ENCODE data around the gene C11orf58.

The C11orf58 gene

DNA sequence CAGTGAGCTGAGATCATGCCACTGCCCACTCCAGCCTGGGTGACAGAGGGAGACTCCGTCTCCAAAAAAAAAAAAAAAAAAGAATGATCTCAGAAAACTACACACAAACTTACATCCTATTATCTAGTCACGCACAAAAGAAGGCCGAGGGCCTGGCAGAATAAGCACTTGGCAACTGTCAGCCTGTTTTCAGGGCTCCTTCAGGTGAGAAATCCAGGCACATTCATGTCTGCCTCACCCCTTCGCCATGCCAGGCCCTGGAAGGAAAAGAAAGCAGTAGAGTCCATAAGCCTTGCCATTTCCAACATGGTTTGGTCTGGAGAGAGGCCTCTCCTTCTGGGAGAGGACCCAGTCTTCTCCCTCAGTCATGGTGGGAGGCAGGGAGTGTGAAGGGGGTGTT, 30.9 kb downstream of the C11orf58 start:
- no peak for DNase-seq

DNA sequence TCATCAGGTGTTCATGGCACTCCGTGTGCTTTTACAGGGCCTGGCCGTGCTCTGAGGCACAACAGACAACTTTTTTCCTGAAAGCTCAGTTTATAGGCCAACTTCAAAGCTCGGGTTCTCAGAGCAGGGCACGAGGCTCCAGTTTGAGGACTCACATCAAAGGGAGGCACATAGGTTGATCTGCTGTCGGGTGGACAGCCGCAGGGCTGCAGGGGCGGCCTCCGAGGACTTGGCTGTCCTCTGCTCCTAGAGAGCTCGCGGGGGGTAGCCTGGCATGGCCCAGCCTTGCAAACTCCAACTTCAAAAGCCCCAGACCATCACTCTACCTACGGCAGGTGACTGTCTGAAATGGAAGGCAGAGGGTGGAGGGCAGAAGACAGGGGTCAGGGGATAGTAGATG, 31.6 kb downstream of the C11orf58 start:
- DNase-seq: no peak

DNA sequence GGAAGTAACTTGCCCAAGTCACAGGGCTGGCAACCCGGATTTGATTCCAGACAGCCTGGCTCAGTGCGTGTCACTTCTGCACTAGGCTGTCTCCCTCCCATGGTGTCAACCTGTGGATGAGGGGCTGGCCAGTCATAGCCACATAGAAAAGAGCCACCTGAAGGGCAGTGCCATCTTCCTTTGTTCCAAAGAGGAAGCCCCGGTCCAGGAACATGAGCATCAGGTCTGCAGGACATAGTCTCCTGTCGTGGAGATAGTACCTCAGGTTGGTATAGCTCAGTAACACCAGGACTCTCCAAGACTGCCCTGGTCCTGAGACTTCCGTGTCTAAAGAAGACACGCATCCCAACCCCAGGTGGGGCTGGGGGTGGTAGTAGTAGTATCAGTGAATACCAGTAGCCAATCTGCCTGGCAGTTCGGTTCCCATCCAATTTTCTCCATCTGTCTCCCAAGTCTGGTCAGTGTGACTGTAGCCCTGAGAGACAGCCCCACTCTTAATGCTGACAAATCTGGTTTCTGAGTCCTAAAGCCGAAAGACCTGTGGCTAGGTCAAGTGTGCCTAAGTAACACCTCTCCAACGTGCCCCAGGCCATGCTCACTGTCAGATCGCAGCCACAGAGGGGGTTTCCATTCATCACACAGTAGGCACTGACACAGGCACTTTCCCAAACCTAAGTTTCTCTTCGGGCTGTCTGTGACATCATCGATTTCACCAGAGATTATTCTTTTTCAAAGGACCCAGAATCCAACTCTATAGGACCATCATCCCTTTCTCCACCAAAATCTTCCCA, 33.1 kb downstream of the C11orf58 start:
- no peak for DNase-seq

DNA sequence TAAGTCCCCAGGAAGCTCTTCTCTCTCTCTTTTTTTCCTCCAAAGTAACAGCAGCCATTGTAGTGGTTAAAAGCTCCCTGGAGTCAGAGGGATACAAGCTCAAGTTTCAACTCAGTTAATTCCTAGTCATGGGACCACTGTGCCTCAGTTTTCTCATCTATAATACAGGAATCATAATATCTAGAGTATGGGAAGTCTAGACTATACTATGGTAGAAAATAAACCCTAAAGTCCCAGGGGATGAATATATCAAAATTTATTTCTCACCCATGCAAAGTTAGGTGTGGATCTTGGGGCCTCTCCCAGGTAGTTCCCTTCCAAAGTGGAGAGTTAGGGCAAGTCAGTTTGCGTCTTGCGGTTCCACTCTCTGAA, 33.7 kb downstream of the C11orf58 start:
- DNase-seq: no peak

DNA sequence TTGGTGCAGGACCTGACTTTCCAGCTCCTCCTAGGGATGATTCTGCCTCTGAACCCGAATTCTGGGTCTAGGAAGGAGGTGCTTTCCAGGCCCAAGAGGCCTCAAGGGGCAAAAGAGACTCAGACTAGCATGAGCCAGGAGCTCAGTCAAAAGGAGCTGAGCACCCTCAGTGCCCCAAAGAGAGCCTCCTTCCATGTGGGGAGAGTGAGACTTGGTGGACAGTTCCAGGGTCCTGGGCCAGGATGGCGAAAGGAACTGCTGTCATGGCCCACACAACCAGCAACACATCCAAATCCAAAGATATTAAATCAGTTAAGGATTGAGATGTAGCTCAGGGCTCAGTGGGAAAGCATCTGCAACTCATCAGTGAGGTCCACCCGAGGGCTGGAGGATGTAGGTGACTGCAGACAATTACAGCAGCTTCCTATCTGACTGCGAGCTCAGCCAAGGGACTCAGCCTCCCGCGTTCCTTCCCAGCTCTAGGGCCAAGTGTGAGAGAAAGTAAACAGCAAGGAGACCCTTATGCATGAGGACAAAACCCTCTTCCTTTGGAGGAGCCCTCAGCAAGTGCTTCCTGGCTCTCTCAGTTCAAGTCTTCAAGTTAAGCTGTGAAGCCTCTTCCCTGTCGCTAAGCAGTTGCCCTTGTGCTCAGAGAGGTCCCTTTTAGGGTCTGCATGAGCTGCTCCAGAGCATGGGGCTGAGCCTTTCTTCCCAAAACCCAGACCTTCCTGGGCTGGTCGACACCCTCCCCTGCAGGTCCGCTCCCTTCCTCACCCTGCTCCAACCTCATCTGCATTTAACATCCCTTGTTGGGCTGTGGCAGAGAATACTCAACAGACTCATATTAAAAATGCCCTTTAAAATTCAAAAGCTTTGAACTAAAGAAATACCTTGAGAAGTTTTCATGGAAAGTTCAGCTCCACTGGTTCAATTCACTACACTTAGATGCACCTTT, 35.8 kb downstream of the C11orf58 start:
- no peak for DNase-seq

DNA sequence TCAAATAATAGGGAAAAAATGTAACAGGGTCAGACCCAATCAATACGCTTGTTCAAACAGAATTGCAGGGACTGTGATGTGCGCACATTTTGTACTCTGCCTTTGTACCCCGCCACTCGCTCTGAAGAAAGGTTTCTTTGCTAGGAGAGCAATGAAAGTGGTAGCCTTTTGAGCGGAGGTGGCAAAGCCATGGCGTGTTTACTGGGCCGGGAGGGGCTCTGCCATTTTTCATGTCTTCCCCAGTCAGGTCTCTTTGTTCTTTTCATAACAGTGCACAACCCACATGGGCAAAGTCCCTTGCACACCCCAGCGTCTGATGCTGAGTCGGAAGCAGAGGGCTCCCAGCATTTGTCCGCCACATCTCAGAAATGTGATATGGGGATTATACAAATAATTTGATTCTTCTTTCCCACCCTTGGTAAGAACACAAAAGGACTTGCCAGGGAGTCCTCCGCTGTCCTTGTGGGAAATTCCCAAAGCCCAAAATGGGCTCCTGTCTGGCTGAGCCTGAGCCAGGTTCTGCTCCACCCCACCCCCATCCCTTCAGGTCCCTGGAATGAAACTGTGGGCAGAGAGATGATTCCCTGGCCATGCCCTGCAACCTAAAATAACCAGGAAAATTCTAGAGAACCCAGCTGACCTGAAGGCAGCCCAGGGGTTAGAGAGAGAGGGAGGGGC, 36.6 kb downstream of the C11orf58 start:
- no peak for DNase-seq

DNA sequence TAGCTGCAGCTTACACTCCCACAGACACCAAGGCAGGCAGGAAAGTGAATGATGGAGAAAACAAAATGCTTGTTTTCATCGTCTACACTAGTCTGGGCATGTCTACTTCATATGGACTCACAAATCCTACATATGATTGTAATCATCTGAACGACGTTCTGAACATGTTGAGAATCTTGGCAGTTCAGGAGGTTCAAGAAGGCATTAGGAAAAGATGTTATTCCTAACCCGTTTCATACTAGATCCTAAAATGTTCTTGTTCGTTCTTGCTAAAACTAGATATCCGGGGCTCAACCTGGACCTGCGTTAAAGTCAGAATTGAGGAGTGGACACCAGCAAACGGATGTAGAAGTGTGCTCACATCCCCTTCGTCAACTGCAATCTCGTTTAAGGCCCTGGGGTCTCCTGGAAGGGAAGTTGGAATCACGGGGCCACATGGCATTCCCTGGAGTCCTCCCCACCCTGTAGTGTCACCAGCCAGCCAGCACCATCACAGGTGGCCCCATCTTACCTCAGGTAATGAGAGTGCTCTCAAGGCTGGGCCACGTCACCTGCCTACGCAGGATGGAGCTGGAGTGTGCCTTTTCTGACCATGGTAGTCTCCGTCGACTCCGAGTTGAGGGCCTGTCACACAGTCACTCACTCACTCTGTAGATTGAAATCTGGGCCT, 37.3 kb downstream of the C11orf58 start:
- no peak for DNase-seq

DNA sequence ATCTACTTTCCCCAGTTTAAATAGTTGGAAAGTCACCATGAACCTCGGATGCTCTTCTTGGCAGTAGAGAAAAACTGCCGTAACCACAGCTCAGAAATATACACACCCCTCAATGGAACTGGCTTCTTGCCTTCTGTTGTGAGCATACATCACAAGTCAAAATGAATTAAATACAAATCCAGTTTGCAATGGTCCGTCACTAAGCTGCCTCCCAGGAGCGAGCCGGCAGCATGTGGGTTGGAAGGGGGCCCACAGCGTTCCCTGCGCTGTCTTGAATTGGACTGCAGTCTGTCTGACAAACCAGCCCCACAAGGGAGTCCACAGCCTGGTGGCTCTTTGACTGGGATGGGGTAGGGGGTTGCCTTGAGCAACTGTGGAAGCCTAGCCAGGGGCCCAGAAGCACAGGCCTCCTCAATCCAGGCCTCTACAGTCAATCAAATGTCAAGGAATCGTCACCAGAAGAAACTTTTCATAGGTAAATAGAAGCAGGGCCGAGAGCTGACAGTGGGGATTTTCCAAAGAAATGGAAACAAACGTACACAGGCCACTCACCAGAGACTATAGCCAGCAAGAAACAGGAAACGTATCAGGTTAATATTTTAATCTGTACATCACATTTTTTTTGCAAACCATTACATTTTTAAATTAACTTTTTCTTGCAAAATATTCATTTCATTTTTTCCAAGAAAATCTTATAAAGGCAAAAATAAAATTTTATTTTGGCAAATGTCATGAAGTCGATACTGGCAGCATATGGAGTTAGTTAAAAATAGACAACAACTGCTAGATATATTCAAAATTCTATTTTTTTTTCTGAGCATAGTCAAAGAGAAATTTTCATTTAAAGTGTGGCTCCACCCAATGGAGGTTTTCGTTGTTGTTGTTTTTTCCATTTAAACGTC, 38.5 kb downstream of the C11orf58 start:
- DNase-seq: no peak

DNA sequence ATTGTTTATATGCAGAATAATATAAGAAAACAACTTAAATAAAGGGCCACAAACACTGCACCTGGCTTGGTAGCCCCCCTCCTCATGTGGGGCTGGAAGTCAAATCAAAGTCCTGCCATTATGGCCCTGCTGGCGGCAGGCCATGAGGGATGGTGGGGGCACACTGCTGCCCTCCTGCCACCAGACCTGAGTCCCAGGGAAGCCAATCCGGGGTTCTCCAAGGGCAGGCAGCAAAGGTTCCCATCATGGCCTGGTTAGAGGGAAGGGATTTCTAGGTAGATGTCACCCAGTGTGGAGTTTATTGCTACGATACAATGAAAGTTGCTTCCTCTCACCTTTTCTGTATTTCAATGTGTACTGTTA, 39.1 kb downstream of the C11orf58 start:
- DNase-seq: no peak

DNA sequence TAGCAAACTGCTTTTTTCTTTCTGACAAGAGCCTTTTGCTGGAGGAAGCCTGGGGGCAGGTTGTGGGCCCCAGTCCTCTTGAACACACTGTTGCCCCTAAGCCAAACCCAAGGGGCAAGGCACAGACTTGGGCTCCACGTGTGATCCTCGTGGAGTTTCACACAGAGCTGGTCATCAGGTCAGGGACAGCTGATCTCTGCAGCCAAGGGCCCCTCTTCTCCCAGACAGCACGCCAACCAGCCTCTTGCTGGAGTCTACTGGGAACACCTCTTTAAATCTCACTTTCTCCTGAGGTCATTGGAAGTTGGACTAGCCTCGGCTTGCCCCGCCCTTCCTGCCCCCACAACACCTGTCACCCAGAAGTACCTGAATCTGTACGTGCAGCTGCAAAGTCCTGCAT, 39.8 kb downstream of the C11orf58 start:
- no peak for DNase-seq

DNA sequence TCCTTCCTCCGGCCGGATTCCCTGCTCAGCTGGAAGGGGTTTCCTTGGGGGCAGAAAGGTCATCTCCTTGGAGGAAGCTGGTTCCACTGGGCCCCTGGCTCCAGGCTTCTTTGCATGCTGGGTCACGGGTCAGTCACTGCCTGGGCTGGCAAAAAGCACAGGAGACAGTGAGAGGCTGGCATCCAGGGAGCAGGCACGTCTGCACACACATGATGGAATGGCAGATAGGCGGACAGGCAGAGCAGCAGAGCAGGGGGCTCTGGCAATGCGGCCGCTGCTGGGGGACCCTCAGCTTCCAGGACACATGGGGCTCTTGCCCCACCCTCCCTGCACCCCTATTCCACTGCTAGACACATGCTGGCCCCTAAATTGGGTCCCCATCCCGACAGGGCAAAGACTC, 40.4 kb downstream of the C11orf58 start:
- no peak for DNase-seq

DNA sequence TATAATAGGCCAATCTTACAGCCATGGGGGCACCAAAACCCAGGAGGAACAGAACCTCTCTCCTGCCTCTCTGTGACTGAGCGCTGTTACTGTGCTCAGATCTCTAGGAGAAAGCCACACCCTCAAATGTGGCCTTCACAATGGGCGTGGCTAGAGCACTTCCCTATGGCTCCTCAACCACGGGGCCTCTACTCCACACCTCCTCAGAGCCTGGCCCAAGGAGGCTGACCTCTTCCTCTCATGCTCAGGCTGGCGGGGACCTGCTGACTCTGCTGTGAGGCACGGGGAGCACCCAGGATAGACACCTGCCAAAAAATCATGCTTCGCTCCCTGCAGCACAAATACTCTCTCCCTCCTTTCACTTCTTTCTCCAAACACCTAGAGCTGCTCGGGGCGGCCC, 41.0 kb downstream of the C11orf58 start:
- DNase-seq: peak; percentile 65 to 85 (median 82)

DNA sequence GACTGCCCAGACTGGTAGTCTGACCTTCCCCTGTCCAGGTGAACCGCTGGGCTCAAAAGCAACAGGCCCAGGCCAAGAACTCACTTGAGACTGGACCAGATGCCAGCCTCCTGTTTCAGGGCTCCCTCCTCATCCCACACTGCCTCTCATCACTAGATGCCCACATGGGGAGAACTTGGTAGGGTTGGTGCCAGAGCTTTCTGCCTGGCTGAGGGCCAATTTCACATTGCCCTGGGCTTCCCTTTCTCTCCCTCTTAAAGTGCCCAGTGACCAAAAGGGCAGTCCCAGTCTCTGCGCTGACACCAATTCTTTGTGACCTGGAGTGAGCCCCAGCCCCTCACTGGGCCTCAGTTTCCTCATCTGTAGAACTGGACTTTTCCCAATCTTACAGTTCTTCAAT, 41.7 kb downstream of the C11orf58 start:
- peak in 1 of 3 donors; percentile 36 for DNase-seq

DNA sequence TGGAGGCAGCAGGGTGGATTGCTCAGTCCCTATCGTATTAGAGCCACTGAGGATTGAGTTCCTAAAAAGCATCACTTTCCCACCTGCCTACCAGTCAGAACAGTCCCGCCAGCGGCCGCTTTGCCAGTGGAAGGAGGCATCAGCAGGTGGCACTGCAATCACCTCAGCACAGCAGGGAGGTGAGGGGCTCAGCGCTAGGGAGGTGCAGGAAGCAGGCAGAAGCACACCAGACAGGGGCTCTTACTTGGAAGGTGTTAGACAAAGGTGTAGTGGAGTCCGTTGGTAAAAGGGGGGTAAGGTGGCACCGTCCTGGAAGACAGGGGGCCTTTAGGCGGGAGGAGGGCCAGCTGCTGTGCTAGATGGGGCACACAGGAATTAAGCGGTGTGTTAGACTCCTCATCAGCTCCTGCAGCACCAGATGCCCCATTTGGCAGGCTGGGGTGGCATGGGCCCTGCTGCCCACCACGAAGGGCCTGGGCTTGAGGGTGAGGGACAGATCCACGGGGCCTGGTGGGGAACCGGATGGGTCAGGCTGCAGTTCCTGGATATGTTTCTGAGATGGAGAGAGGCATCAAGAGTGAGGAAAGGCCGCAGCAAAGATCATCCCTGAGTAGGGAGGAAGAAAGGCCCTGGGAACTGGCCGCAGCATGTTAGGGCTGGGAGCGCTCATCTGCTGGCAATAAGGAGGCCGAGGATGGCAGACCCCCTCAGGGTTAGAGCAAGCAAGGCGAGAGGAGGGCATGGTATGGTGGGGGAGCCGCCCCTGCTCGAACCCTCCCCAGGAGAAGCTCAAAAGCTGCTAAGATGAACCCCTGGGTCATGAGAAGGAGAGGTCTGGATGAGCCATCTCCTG, 42.5 kb downstream of the C11orf58 start:
- DNase-seq: no peak

DNA sequence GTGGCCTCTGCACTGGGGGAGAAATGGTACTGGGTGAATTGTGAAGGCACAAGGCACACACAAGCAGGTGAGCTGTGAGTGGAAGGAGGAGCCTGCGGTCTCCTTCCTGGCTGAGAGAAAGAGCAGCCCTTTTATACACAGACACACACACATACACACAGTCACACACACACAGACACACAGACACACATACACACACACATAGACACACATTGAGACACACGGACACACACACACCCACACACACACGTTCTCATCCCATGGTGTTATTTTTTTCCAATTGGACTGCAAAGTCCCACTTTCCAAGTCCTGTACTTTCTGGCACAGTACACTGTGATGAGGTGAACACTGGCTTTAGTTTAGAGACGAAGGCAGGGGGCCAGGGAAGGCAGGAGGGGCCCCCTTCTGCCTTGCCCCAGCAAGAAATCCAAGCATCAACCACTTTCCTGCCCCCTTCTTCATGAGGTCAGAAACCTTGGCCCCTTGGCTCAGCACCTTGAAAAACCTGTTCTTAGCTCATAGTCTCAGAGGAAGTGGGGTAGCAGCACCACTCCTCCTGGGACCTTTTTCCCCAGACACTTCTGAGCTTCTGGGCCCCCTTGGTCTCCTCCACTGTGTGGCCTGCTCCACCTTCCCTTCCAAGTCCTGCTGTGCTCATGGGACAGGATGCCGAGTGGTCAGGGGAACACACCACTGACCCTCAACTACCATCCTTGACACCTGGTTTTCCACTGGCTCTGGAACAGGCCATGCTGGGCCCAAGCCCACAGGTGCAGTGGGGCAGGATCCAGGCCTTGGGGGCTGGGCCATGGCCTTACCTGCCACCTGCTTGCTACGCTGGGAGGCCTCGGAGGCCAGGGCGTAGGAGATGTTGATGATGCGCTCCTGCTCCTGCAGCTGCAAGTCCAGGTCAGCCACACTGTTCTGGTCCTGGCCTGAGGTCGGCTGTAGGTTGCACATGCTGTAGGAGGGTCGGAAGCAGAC, 43.8 kb downstream of the C11orf58 start:
- DNase-seq: no peak

DNA sequence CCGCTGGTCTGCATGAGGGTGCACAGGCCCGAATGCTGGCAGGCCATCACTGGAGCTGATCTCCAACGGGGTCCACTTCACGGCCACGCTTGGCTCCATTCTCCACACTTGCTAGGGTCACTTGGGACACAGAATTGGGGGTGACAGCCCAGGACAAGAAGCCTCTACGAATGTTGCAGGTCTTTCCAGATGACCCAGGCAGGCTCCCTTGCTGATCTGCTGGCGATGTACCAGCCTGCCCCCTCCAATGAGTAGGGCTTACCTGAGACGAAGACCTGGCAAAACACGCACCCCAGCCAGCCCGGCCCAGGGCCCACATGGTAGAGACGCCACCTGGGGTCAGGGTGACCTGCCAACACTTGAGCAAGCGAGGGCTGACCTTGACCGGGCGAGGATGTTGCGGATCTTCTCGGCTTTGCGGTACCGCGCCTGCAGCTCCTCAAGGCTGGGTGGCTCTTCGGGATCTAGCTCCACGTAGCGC, 44.9 kb downstream of the C11orf58 start:
- DNase-seq: no peak

DNA sequence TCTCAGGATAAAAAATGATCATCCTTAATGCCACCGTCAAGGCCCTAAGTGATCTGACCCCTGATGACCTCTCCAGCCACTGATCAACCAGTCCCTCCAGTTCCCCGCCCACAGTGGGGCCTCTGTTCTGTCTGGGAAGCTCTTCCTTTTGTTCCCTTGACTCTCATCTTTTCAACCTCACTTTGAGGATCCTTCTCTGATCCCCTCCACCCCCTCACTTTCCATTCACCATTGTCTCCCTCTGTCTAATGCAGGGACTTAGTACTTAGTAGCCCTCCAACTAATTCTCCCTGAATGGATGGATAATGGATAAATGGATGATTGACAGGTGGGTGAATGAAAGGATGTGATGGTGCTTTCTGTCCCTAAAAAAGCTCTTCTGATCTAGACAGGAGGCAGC, 45.6 kb downstream of the C11orf58 start:
- peak in 1 of 3 donors; percentile 38 for DNase-seq

DNA sequence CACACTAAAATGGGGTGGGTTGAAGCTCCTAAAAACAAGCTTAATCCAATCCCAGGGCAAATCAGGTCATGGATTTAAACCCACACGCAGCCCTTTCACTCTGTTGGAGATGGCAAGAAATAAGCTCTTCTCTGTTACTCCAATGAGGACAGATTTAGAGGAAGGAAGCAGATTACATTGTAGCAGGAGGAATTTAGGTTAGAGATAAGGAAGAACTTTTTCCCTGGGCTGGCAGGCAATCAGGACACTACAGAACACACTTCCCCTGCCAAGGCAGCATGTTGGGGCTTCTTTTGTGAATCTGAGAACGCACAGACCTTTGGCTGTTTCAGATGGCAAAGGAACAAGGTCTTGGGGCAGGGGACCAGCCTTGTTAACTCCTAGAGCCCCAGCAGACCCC, 46.2 kb downstream of the C11orf58 start:
- DNase-seq: no peak

DNA sequence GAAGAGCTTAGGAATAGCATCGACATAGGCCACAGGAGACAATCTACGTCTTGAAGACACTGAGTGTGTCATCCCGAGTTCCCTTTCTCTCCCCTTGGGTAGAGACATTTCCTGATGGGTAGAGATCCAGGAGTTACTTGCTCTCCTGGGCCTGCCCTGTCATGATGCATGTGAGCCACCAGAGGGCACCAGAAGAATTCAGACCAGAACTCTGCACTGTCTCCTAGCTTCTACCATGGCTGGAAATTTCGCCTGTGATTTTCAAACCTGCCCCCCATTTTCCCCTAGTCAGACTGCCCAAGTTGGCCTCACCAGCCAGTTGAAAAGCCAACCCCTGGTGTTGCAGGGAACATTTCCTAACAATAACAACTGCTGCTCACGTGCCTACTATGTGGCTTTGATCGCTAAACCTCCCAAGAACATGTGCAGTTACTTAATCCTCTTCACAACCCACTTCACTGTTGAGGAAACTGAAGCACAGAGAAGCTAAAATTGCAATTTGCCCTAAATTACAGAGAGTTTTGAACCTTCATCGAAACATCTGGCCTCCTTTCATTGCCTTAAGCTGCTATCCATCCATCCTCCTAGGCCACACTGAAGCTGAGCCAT, 47.2 kb downstream of the C11orf58 start:
- peak; percentile 84 to 88 (median 87) for DNase-seq

Data from suppressor macrophage treated with lipopolysaccharide for 1 hour (primary cell).